ENCODE data around the gene LYPLA2.
"Not testable (repeated sequence)": the region's sequence is repeated elsewhere in the genome, so short reads cannot be mapped to it uniquely, and the experiment has no call there.

Gene LYPLA2

GRCh38 chr1:23779826-23780371 lies 11.0 kb upstream of the LYPLA2 start:
- no peak for DNase-seq

GRCh38 chr1:23783141-23783540 lies 7.8 kb upstream of the LYPLA2 start:
- DNase-seq: not testable (repeated sequence)

- DNase-seq: no peak
Measured at GRCh38 chr1:23784846-23785245, 6.1 kb upstream of the LYPLA2 start.

- no peak for DNase-seq
Measured at GRCh38 chr1:23787701-23788100, 3.2 kb upstream of the LYPLA2 start.

- no peak for DNase-seq
Measured at GRCh38 chr1:23788695-23789094, 2.2 kb upstream of the LYPLA2 start.

GRCh38 chr1:23791516-23792047 lies 637 bp downstream of the LYPLA2 start:
- no peak for DNase-seq

GRCh38 chr1:23792151-23792945 lies 1.4 kb downstream of the LYPLA2 start:
- no peak for DNase-seq

GRCh38 chr1:23793018-23793781 lies 2.3 kb downstream of the LYPLA2 start:
- DNase-seq: no peak

GRCh38 chr1:23793861-23794731 lies 3.2 kb downstream of the LYPLA2 start:
- DNase-seq: no peak

- not testable (repeated sequence) for DNase-seq
Measured at GRCh38 chr1:23794732-23795182, 3.8 kb downstream of the LYPLA2 start.

GRCh38 chr1:23795676-23796465 lies 4.9 kb downstream of the LYPLA2 start:
- DNase-seq: no peak

- DNase-seq: no peak
Measured at GRCh38 chr1:23796466-23797271, 5.7 kb downstream of the LYPLA2 start.

GRCh38 chr1:23797478-23798448 lies 6.8 kb downstream of the LYPLA2 start:
- no peak for DNase-seq

GRCh38 chr1:23798662-23799142 lies 7.8 kb downstream of the LYPLA2 start:
- DNase-seq: no peak

GRCh38 chr1:23799255-23799569 lies 8.3 kb downstream of the LYPLA2 start:
- DNase-seq: no peak

GRCh38 chr1:23799570-23800399 lies 8.8 kb downstream of the LYPLA2 start:
- DNase-seq: no peak

- peak; percentile 64 for DNase-seq
Measured at GRCh38 chr1:23800400-23801337, 9.7 kb downstream of the LYPLA2 start, which contains the start of gene GALE. GALE (minus strand) TSS chr1:23800754; CDS start chr1:23799007, 1,747 bp downstream.
